GM23248 (cell line): Measurements from ENCODE around the gene NSMF.

ENCODE experiments used
- EZH2 ChIP-seq: fragments of 200-600 bp; sonication (generic); IDR thresholded peaks from 2 replicates; pipeline ENCODE4 v1.6.1; 2018; ENCODE audit warnings: antibody characterized with exemption, mild to moderate bottlenecking; ENCODE audit not compliant: insufficient read depth, poor library complexity, severe bottlenecking
- EZH2phosphoT487 ChIP-seq: fragments of 200-600 bp; sonication (generic); IDR thresholded peaks from 2 replicates; pipeline ENCODE4 v1.6.1; 2018; ENCODE audit warnings: antibody characterized with exemption, moderate library complexity, mild to moderate bottlenecking, low read depth; ENCODE audit not compliant: insufficient read depth

DNA sequence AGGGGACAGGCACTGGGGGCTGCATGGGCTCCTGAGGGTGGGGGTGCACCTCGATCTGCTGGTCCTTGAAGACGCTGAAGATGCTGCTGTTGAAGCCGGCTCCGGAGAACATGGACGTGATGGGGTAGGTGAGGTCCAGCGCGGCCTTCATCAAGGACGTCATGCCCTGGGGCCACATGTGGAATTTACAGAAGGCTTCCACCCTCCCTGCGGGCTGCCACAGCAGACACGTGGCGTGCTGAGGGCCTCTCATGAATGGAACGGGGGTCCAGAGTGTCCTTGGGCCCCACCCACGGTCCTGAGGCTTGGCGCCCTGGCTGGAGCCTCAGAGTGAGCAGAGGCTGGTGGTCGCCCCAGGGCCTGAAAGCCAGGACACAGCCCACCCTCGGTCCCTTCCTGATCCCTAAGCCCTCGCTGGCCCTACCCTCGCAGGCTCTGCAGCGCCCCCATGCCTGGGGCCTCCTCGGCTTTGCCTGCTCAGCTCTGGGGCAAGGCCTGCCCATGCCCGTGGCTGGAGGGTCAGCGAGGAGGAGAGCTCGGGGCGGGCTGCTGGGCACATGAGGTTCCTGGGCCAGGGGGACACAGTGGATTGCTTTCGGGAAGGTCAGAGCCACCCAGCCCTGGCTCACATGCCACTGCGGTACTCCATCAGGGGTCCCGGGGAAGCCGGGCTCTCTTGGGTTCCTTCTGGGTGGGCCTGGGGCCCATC, 5.3 kb upstream of the NSMF start:
- no peak for TF ChIP-seq EZH2
- TF ChIP-seq EZH2phosphoT487 = no peak
